Activated CD4-positive, alpha-beta T cell treated with anti-CD3 and anti-CD28 coated beads, Interleukin-2, amount 50 U/mL, for 48 hours (primary cell): ENCODE results near the gene HHLA2.
A peak's percentile ranks its signal among the peaks of the same experiment; 100 is the strongest.

Experiments used
- DNase-seq, 2 experiments: peaks; one replicate each; pipeline ENCODE4 v3.0.0-alpha.2; 2020

HHLA2 gene

GRCh38 chr3:108300103-108300849 lies 3.9 kb downstream of the HHLA2 start:
- no peak for DNase-seq

- DNase-seq = no peak
Observed at GRCh38 chr3:108301695-108302404, 5.5 kb downstream of the HHLA2 start.

GRCh38 chr3:108302570-108302969 lies 6.2 kb downstream of the HHLA2 start:
- DNase-seq = no peak

GRCh38 chr3:108305484-108306172 lies 9.3 kb downstream of the HHLA2 start:
- DNase-seq = no peak

- no peak for DNase-seq
Observed at GRCh38 chr3:108311797-108312196, 15.4 kb downstream of the HHLA2 start.

GRCh38 chr3:108312656-108313055 lies 16.3 kb downstream of the HHLA2 start:
- no peak for DNase-seq

GRCh38 chr3:108315767-108316301 lies 19.5 kb downstream of the HHLA2 start:
- no peak for DNase-seq

- DNase-seq = no peak
Observed at GRCh38 chr3:108319428-108320082, 23.2 kb downstream of the HHLA2 start.

- no peak for DNase-seq
Observed at GRCh38 chr3:108320746-108321350, 24.5 kb downstream of the HHLA2 start.

GRCh38 chr3:108322352-108322751 lies 26.0 kb downstream of the HHLA2 start:
- DNase-seq = peak; percentile 25 to 31

- DNase-seq = no peak
Observed at GRCh38 chr3:108324177-108324576, 27.8 kb downstream of the HHLA2 start.

GRCh38 chr3:108327168-108327567 lies 30.8 kb downstream of the HHLA2 start:
- no peak for DNase-seq

GRCh38 chr3:108328821-108329486 lies 32.6 kb downstream of the HHLA2 start:
- no peak for DNase-seq

- no peak for DNase-seq
Observed at GRCh38 chr3:108329508-108329907, 33.2 kb downstream of the HHLA2 start.

- DNase-seq = no peak
Observed at GRCh38 chr3:108329947-108330346, 33.6 kb downstream of the HHLA2 start.

GRCh38 chr3:108331792-108332191 lies 35.4 kb downstream of the HHLA2 start:
- DNase-seq = no peak

GRCh38 chr3:108333961-108334360 lies 37.6 kb downstream of the HHLA2 start:
- DNase-seq = no peak

GRCh38 chr3:108334701-108335100 lies 38.4 kb downstream of the HHLA2 start:
- DNase-seq = no peak

GRCh38 chr3:108338901-108339545 lies 42.7 kb downstream of the HHLA2 start:
- no peak for DNase-seq

- DNase-seq = no peak
Observed at GRCh38 chr3:108341911-108342310, 45.6 kb downstream of the HHLA2 start.

- DNase-seq = no peak
Observed at GRCh38 chr3:108342837-108343486, 46.6 kb downstream of the HHLA2 start.
